Stimulated activated naive CD4-positive, alpha-beta T cell treated with Interleukin-2 at 50 U/mL for 16 hours (primary cell): Measurements from ENCODE around the gene CHN2.

Experiments
- DNase-seq: peaks from one replicate; lab custom pipeline; 2025; lab: John Stamatoyannopoulos, UW

Gene CHN2

GRCh38 chr7:29335188-29336083 lies 140.9 kb downstream of the CHN2 start:
- DNase-seq = no peak

- DNase-seq = no peak
Observed at GRCh38 chr7:29337546-29338116, 143.1 kb downstream of the CHN2 start.

- DNase-seq = no peak
Observed at GRCh38 chr7:29340696-29341095, 146.1 kb downstream of the CHN2 start.

GRCh38 chr7:29341156-29341555 lies 146.6 kb downstream of the CHN2 start:
- DNase-seq = no peak

GRCh38 chr7:29342761-29343160 lies 148.2 kb downstream of the CHN2 start:
- DNase-seq = no peak

GRCh38 chr7:29343399-29343798 lies 148.8 kb downstream of the CHN2 start:
- no peak for DNase-seq

- no peak for DNase-seq
Observed at GRCh38 chr7:29344334-29344978, 149.9 kb downstream of the CHN2 start.

- DNase-seq = no peak
Observed at GRCh38 chr7:29345590-29345989, 151.0 kb downstream of the CHN2 start.

- no peak for DNase-seq
Observed at GRCh38 chr7:29346231-29346978, 151.8 kb downstream of the CHN2 start.

- no peak for DNase-seq
Observed at GRCh38 chr7:29349362-29349761, 154.8 kb downstream of the CHN2 start.

GRCh38 chr7:29350351-29350750 lies 155.8 kb downstream of the CHN2 start:
- DNase-seq = no peak

GRCh38 chr7:29352041-29352440 lies 157.5 kb downstream of the CHN2 start:
- no peak for DNase-seq

GRCh38 chr7:29353810-29354209 lies 159.2 kb downstream of the CHN2 start:
- no peak for DNase-seq

GRCh38 chr7:29354340-29354739 lies 159.8 kb downstream of the CHN2 start:
- DNase-seq = no peak

GRCh38 chr7:29355388-29355787 lies 160.8 kb downstream of the CHN2 start:
- no peak for DNase-seq

- DNase-seq = no peak
Observed at GRCh38 chr7:29356631-29357030, 162.1 kb downstream of the CHN2 start.

- DNase-seq = no peak
Observed at GRCh38 chr7:29359482-29360093, 165.0 kb downstream of the CHN2 start.

GRCh38 chr7:29360633-29361625 lies 166.4 kb downstream of the CHN2 start:
- no peak for DNase-seq

- DNase-seq = no peak
Observed at GRCh38 chr7:29362380-29362779, 167.8 kb downstream of the CHN2 start.

GRCh38 chr7:29363636-29364425 lies 169.3 kb downstream of the CHN2 start:
- no peak for DNase-seq
